MM.1S (cell line): Measurements from ENCODE around the gene ARHGAP8.

ENCODE experiments used
- DNase-seq: peaks from one replicate; pipeline ENCODE4 v3.0.0-alpha.2; 2015
- H2AFZ ChIP-seq: fragments of 300-600 bp; sonication (generic); 2 replicates; pipeline ENCODE4 v1.6.0; 2016; ENCODE audit warnings: antibody characterized with exemption, low read length
- H3F3A ChIP-seq: fragments of 300-600 bp; sonication (generic); 2 replicates; pipeline ENCODE4 v1.6.1; 2016; ENCODE audit warnings: mild to moderate bottlenecking, antibody characterized with exemption, low read length, moderate library complexity, mixed read lengths; ENCODE audit not compliant: insufficient read depth
- H3K27ac ChIP-seq: fragments of 300-600 bp; sonication (generic); 2 replicates; pipeline ENCODE4 v1.5.1; 2016; ENCODE audit warnings: mild to moderate bottlenecking, low read length
- H3K27me3 ChIP-seq: fragments of 300-600 bp; sonication (generic); replicated peaks from 2 replicates; pipeline ENCODE4 v1.6.0; 2016; ENCODE audit warnings: low read length; ENCODE audit not compliant: insufficient read depth
- H3K36me3 ChIP-seq: fragments of 300-600 bp; sonication (generic); replicated peaks from 2 replicates; pipeline ENCODE4 v1.6.1; 2016; ENCODE audit warnings: mild to moderate bottlenecking, low read length, mixed read lengths; ENCODE audit not compliant: insufficient read depth
- H3K4me1 ChIP-seq: fragments of 300-600 bp; sonication (generic); 2 replicates; pipeline ENCODE4 v1.6.1; 2016; ENCODE audit warnings: low read length, mixed read lengths
- H3K4me2 ChIP-seq: fragments of 300-600 bp; sonication (generic); 2 replicates; pipeline ENCODE4 v1.6.0; 2016; ENCODE audit warnings: low read depth, low read length
- H3K4me3 ChIP-seq: fragments of 300-600 bp; sonication (generic); 2 replicates; pipeline ENCODE4 v1.5.1; 2016; ENCODE audit warnings: low read length, mixed read lengths
- H3K79me2 ChIP-seq: fragments of 300-600 bp; sonication (generic); 2 replicates; pipeline ENCODE4 v1.6.1; 2016; ENCODE audit warnings: mixed run types, low read length, mixed read lengths
- H3K9ac ChIP-seq: fragments of 300-600 bp; sonication (generic); 2 replicates; pipeline ENCODE4 v1.6.1; 2016; ENCODE audit warnings: low read length, mixed read lengths
- H3K9me2 ChIP-seq: fragments of 300-600 bp; sonication (generic); replicated peaks from 2 replicates; pipeline ENCODE4 v1.6.1; 2016; ENCODE audit warnings: mild to moderate bottlenecking, low read length, mixed read lengths; ENCODE audit not compliant: insufficient read depth
- H3K9me3 ChIP-seq: fragments of 300-600 bp; sonication (generic); replicated peaks from 2 replicates; pipeline ENCODE4 v1.6.1; 2016; ENCODE audit warnings: mild to moderate bottlenecking, low read length, mixed read lengths; ENCODE audit not compliant: insufficient read depth
- H4K20me1 ChIP-seq: fragments of 300-600 bp; sonication (generic); 2 replicates; pipeline ENCODE4 v1.6.1; 2016; ENCODE audit warnings: mild to moderate bottlenecking, low read length, moderate library complexity, mixed read lengths; ENCODE audit not compliant: insufficient read depth
- EZH2 ChIP-seq: fragments of 300-600 bp; sonication (generic); optimal IDR thresholded peaks from 2 replicates; pipeline ENCODE3; 2017; ENCODE audit warnings: low read depth, mild to moderate bottlenecking, antibody characterized with exemption, low read length, mixed read lengths
- EZH2phosphoT487 ChIP-seq: fragments of 300-600 bp; sonication (generic); IDR thresholded peaks from 2 replicates; pipeline ENCODE4 v1.6.1; 2018; ENCODE audit warnings: antibody characterized with exemption, low read length
- TF ChIP-seq, protein P1 (sequence below): fragments of 300-600 bp; sonication (generic); IDR thresholded peaks from 2 replicates; pipeline ENCODE4 v1.5.1; 2016; ENCODE audit warnings: antibody characterized with exemption, low read length, mixed read lengths

Gene ARHGAP8

GRCh38 chr22:44823396-44823795, 71.0 kb downstream of the ARHGAP8 start:
- Histone ChIP-seq H3K4me2 (no peak overlapping the region), H4K20me1 (no peaks in the 10 kb centered on the region), H3K4me3 (no peak overlapping the region), H3K9ac (no peak overlapping the region), H2AFZ (no peak overlapping the region), H3K27me3 (peaks cover 84% of the 10 kb centered on the region), H3F3A (no peaks in the 10 kb centered on the region), H3K27ac (no peak overlapping the region), H3K79me2 (no peaks in the 10 kb centered on the region), H3K4me1 (no peaks in the 10 kb centered on the region), H3K9me2 (no peaks in the 10 kb centered on the region), H3K9me3 (no peaks in the 10 kb centered on the region), H3K36me3 (no peaks in the 10 kb centered on the region)
- TF ChIP-seq, protein P1, sequence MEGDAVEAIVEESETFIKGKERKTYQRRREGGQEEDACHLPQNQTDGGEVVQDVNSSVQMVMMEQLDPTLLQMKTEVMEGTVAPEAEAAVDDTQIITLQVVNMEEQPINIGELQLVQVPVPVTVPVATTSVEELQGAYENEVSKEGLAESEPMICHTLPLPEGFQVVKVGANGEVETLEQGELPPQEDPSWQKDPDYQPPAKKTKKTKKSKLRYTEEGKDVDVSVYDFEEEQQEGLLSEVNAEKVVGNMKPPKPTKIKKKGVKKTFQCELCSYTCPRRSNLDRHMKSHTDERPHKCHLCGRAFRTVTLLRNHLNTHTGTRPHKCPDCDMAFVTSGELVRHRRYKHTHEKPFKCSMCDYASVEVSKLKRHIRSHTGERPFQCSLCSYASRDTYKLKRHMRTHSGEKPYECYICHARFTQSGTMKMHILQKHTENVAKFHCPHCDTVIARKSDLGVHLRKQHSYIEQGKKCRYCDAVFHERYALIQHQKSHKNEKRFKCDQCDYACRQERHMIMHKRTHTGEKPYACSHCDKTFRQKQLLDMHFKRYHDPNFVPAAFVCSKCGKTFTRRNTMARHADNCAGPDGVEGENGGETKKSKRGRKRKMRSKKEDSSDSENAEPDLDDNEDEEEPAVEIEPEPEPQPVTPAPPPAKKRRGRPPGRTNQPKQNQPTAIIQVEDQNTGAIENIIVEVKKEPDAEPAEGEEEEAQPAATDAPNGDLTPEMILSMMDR, result no peak
- TF ChIP-seq EZH2phosphoT487 (no peak), EZH2 (no peak)
- DNase-seq, result no peak

GRCh38 chr22:44823806-44824205, 71.4 kb downstream of the ARHGAP8 start:
- Histone ChIP-seq H3F3A (no peaks in the 10 kb centered on the region), H3K36me3 (no peaks in the 10 kb centered on the region), H4K20me1 (no peaks in the 10 kb centered on the region), H3K9ac (no peak overlapping the region), H3K27me3 (peaks cover 83% of the 10 kb centered on the region), H3K79me2 (no peaks in the 10 kb centered on the region), H3K4me2 (no peak overlapping the region), H2AFZ (no peak overlapping the region), H3K9me3 (no peaks in the 10 kb centered on the region), H3K27ac (no peak overlapping the region), H3K4me3 (no peak overlapping the region), H3K4me1 (no peaks in the 10 kb centered on the region), H3K9me2 (no peaks in the 10 kb centered on the region)
- no peak for DNase-seq
- TF ChIP-seq EZH2phosphoT487 (no peak), EZH2 (no peak)
- TF ChIP-seq, protein P1, result no peak

DNA sequence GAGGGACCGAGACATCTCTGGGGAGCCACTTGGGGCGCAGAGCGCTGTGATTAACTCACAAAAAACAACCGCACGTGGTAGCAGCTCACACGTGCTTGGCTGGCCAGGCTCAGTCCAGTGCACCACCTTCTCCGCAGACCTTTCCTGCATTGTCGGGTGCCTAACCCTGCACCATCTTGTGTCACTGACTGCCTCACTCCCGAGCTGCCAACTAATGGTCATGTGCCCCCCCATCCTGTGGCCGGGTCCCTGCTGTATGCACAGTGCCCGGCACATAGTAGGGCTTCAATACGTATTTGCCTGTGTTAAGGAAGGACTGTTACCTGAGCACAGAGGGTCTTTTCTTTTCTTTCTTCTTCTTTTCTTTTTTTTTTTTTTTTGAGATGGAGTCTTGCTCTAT, 71.9 kb downstream of the ARHGAP8 start:
- Histone ChIP-seq H3K27ac (no peak overlapping the region), H2AFZ (no peak overlapping the region), H3K9ac (no peak overlapping the region), H3F3A (no peaks in the 10 kb centered on the region), H4K20me1 (no peaks in the 10 kb centered on the region), H3K9me2 (no peaks in the 10 kb centered on the region), H3K4me1 (no peaks in the 10 kb centered on the region), H3K4me2 (no peak overlapping the region), H3K9me3 (no peaks in the 10 kb centered on the region), H3K27me3 (peaks cover 83% of the 10 kb centered on the region), H3K79me2 (no peaks in the 10 kb centered on the region), H3K36me3 (no peaks in the 10 kb centered on the region), H3K4me3 (no peak overlapping the region)
- no peak for DNase-seq
- TF ChIP-seq, protein P1, result no peak
- TF ChIP-seq EZH2phosphoT487 (no peak), EZH2 (no peak)
